HEK293 (cell line): ENCODE results near the gene GAL3ST1.

Source experiments
- CTCF ChIA-PET: fragments of 350-600 bp; formaldehyde crosslinking; extraction: SDS; loops from one replicate; lab custom pipeline; 2021; ENCODE audit warnings: antibody characterized with exemption; lab: Yijun Ruan, JAX
- POLR2A ChIA-PET: fragments of 300-600 bp; formaldehyde crosslinking; extraction: SDS; loops from one replicate; lab custom pipeline; 2020; ENCODE audit warnings: antibody characterized with exemption, inconsistent platforms; lab: Yijun Ruan, JAX
- H3K27ac ChIP-seq: fragments of 200-500 bp; sonication (Bioruptor generic); 2 replicates; pipeline ENCODE4 v1.5.1; 2014; ENCODE audit warnings: low read depth, low read length, control low read depth, inconsistent platforms; ENCODE audit errors: extremely low read depth
- H3K36me3 ChIP-seq, 2 experiments: fragments of 200-500 bp in 1 of 2; sonication (Bioruptor generic) in 1 of 2; 1 replicate in 1 of 2; 2 replicates in 1 of 2; pipeline ENCODE4 v1.5.1; 2014 to 2017; ENCODE audit warnings: inconsistent platforms in 2 of 2, low read length in 2 of 2; ENCODE audit not compliant: control insufficient read depth in 2 of 2, insufficient read depth in 1 of 2
- H3K4me1 ChIP-seq: fragments of 200-500 bp; sonication (Bioruptor generic); 2 replicates; pipeline ENCODE4 v1.5.1; 2014; ENCODE audit warnings: mild to moderate bottlenecking, low read length, inconsistent platforms; ENCODE audit not compliant: control insufficient read depth, insufficient read depth
- H3K4me3 ChIP-seq: 2 replicates; pipeline ENCODE4 v1.5.1; 2011; ENCODE audit warnings: low read depth, mild to moderate bottlenecking, control low read depth, low read length, moderate library complexity
- H3K9me3 ChIP-seq: fragments of 200-500 bp; sonication (Bioruptor generic); 2 replicates; pipeline ENCODE4 v1.5.1; 2014; ENCODE audit warnings: low read depth, low read length, inconsistent platforms; ENCODE audit not compliant: control insufficient read depth, insufficient read depth
- BCL11A ChIP-seq: fragments of 450-650 bp; formaldehyde crosslinking; IDR thresholded peaks from 2 replicates; pipeline ENCODE4 v1.5.1; 2016; ENCODE audit warnings: low read depth, missing biosample characterization, missing genetic modification characterization
- KLF10 ChIP-seq: fragments of 450-650 bp; IDR thresholded peaks from 2 replicates; pipeline ENCODE4 v1.5.1; 2018; ENCODE audit warnings: missing biosample characterization, mild to moderate bottlenecking, missing genetic modification characterization
- KLF9 ChIP-seq: fragments of 450-650 bp; formaldehyde crosslinking; IDR thresholded peaks from 2 replicates; pipeline ENCODE4 v1.5.1; 2016; ENCODE audit warnings: missing biosample characterization, missing genetic modification characterization, low read depth
- OSR2 ChIP-seq: fragments of 450-650 bp; formaldehyde crosslinking; IDR thresholded peaks from 2 replicates; pipeline ENCODE4 v1.5.1; 2016; ENCODE audit warnings: missing biosample characterization, missing genetic modification characterization
- PRDM1 ChIP-seq: fragments of 450-650 bp; formaldehyde crosslinking; IDR thresholded peaks from 2 replicates; pipeline ENCODE4; 2016; ENCODE audit warnings: missing biosample characterization, missing genetic modification characterization
- SP3 ChIP-seq: fragments of 450-650 bp; formaldehyde crosslinking; IDR thresholded peaks from 2 replicates; pipeline ENCODE4 v1.5.1; 2016; ENCODE audit warnings: missing biosample characterization, missing genetic modification characterization
- ZBTB20 ChIP-seq: fragments of 450-650 bp; formaldehyde crosslinking; IDR thresholded peaks from 2 replicates; pipeline ENCODE4 v1.5.1; 2016; ENCODE audit warnings: missing biosample characterization, missing genetic modification characterization
- ZNF112 ChIP-seq: fragments of 450-650 bp; formaldehyde crosslinking; IDR thresholded peaks from 2 replicates; pipeline ENCODE4 v1.5.0; 2017; ENCODE audit warnings: missing biosample characterization, missing genetic modification characterization
- ZNF121 ChIP-seq: fragments of 450-650 bp; formaldehyde crosslinking; IDR thresholded peaks from 2 replicates; pipeline ENCODE4 v1.5.1; 2016; ENCODE audit warnings: missing biosample characterization, missing genetic modification characterization
- ZNF133 ChIP-seq: fragments of 450-650 bp; formaldehyde crosslinking; IDR thresholded peaks from 2 replicates; pipeline ENCODE4 v1.5.1; 2016; ENCODE audit warnings: missing biosample characterization, missing genetic modification characterization
- ZNF155 ChIP-seq: fragments of 450-650 bp; formaldehyde crosslinking; IDR thresholded peaks from 2 replicates; pipeline ENCODE4 v1.5.1; 2016; ENCODE audit warnings: missing biosample characterization, missing genetic modification characterization
- ZNF18 ChIP-seq: fragments of 450-650 bp; formaldehyde crosslinking; IDR thresholded peaks from 2 replicates; pipeline ENCODE4 v1.5.1; 2016; ENCODE audit warnings: missing biosample characterization, missing genetic modification characterization
- ZNF341 ChIP-seq: fragments of 450-650 bp; formaldehyde crosslinking; IDR thresholded peaks from 2 replicates; pipeline ENCODE4; 2016; ENCODE audit warnings: low read depth, missing biosample characterization, missing genetic modification characterization
- ZNF514 ChIP-seq: fragments of 450-650 bp; formaldehyde crosslinking; IDR thresholded peaks from 2 replicates; pipeline ENCODE4 v1.5.1; 2016; ENCODE audit warnings: missing biosample characterization, missing genetic modification characterization
- ZNF561 ChIP-seq: fragments of 450-650 bp; IDR thresholded peaks from 2 replicates; pipeline ENCODE4 v1.5.1; 2018; ENCODE audit warnings: missing biosample characterization, missing genetic modification characterization, borderline replicate concordance
- ZNF654 ChIP-seq: fragments of 450-650 bp; formaldehyde crosslinking; IDR thresholded peaks from 2 replicates; pipeline ENCODE4 v1.5.1; 2016; ENCODE audit warnings: low read depth, missing biosample characterization, missing genetic modification characterization
- ZNF660 ChIP-seq: fragments of 450-650 bp; IDR thresholded peaks from 2 replicates; pipeline ENCODE4 v1.5.1; 2018; ENCODE audit warnings: missing biosample characterization, mild to moderate bottlenecking, missing genetic modification characterization
- ZNF701 ChIP-seq: fragments of 450-650 bp; formaldehyde crosslinking; IDR thresholded peaks from 2 replicates; pipeline ENCODE4 v1.5.1; 2016; ENCODE audit warnings: missing biosample characterization, missing genetic modification characterization
- ZNF837 ChIP-seq: fragments of 450-650 bp; formaldehyde crosslinking; IDR thresholded peaks from 2 replicates; pipeline ENCODE4 v1.5.1; 2016; ENCODE audit warnings: missing biosample characterization, missing genetic modification characterization
- ZSCAN16 ChIP-seq: fragments of 450-650 bp; formaldehyde crosslinking; IDR thresholded peaks from 2 replicates; pipeline ENCODE4 v1.5.1; 2016; ENCODE audit warnings: missing biosample characterization, missing genetic modification characterization
- TF ChIP-seq, protein P1 (sequence below): fragments of 450-650 bp; formaldehyde crosslinking; IDR thresholded peaks from 2 replicates; pipeline ENCODE4 v1.5.1; 2016; ENCODE audit warnings: missing biosample characterization, missing genetic modification characterization
- TF ChIP-seq, protein P2 (sequence below): fragments of 450-650 bp; formaldehyde crosslinking; IDR thresholded peaks from 2 replicates; pipeline ENCODE4 v1.5.1; 2016; ENCODE audit warnings: missing biosample characterization, missing genetic modification characterization

The GAL3ST1 gene

DNA sequence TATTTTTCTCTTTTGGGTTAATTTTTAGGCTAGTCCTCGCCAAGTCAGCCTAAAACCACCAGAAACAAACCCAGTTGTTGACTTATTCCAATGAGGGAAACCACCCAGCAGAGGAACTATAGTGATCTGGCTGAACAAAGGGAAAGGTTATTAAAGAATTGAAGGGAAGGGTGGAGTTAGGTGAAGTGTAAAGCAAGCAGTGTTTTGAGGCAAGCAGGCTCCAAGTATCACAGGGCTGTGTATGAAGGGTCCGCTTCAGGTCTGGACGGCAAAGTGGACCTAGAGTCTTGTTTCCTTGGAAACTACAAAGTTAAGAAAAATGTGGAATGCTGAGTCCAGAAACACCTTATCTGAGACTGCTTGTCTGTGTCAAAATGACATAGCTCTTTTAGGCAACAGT lies 29.3 kb upstream of the GAL3ST1 start:
- no peak for TF ChIP-seq OSR2 (tag by site-specific recombination)
- no peak for TF ChIP-seq KLF10
- no peak for TF ChIP-seq ZNF341
- TF ChIP-seq ZNF514 = no peak
- TF ChIP-seq ZNF133 (tag by site-specific recombination) = no peak
- TF ChIP-seq ZNF561 = no peak
- no peak for TF ChIP-seq ZNF155 (tag by site-specific recombination)
- TF ChIP-seq ZSCAN16 = no peak
- no peak for TF ChIP-seq ZBTB20 (tag by site-specific recombination)
- TF ChIP-seq, protein P1, sequence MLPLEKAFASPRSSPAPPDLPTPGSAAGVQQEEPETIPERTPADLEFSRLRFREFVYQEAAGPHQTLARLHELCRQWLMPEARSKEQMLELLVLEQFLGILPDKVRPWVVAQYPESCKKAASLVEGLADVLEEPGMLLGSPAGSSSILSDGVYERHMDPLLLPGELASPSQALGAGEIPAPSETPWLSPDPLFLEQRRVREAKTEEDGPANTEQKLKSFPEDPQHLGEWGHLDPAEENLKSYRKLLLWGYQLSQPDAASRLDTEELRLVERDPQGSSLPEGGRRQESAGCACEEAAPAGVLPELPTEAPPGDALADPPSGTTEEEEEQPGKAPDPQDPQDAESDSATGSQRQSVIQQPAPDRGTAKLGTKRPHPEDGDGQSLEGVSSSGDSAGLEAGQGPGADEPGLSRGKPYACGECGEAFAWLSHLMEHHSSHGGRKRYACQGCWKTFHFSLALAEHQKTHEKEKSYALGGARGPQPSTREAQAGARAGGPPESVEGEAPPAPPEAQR = no peak
- TF ChIP-seq ZNF837 (tag by site-specific recombination) = no peak
- no peak for TF ChIP-seq ZNF112 (tag by site-specific recombination)
- no peak for TF ChIP-seq BCL11A
- TF ChIP-seq, all 188 proteins: peak for 0
- Histone ChIP-seq H3K4me3 (no peak overlapping the region), H3K9me3 (no peaks in the 10 kb centered on the region), H3K4me1 (no peaks in the 10 kb centered on the region), H3K27ac (no peak overlapping the region), H3K36me3 (no peaks in the 10 kb centered on the region)
- ChIA-PET POLR2A (no interaction called here), CTCF (interaction anchor here (0.5 to 1.7 kb wide), 10 partner anchors 8 to 777 kb away, joined by 3 to 5 read pairs (median 3); no protein-coding TSS in a partner anchor)

DNA sequence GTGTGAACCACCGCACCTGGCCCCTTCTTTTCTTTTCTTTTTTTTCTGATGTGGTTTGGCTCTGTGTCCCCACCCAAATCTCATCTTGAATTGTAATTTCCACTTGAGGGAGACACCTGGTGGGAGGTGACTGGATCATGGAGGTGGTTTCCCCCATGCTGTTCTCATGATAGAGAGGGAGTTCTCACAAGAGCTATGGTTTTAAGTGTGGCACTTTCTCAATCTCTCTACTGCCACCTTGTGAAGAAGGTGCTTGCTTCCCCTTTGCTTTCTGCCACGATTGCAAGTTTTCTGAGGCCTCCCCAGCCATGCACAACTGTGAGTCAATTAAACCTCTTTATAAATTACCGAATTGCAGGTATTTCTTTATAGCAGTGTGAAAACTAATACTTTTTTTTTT lies 27.6 kb upstream of the GAL3ST1 start:
- Histone ChIP-seq H3K4me3 (no peak overlapping the region), H3K36me3 (no peaks in the 10 kb centered on the region), H3K9me3 (no peaks in the 10 kb centered on the region), H3K4me1 (no peaks in the 10 kb centered on the region), H3K27ac (no peak overlapping the region)
- CTCF ChIA-PET = interaction anchor here (0.6 to 1.6 kb wide), 6 partner anchors 8 to 316 kb away, joined by 3 to 12 read pairs (median 6); no protein-coding TSS in a partner anchor
- POLR2A ChIA-PET = interaction anchor here (0.6 kb wide), 1 partner anchor 40 kb away, joined by 10 read pairs; no protein-coding TSS in a partner anchor
- no peak for TF ChIP-seq ZNF701 (tag by site-specific recombination)
- peak; percentile 44 for TF ChIP-seq ZNF654 (tag by site-specific recombination)
- TF ChIP-seq KLF9 (tag by site-specific recombination) = no peak
- TF ChIP-seq ZNF133 (tag by site-specific recombination) = no peak
- peak; percentile 37; the same call in 1 of the 2 replicates for TF ChIP-seq PRDM1 (tag by site-specific recombination)
- no peak for TF ChIP-seq SP3 (tag by site-specific recombination)
- 0 out of 2 replicates have a peak, but pooled peaks have one; percentile 29 for TF ChIP-seq ZNF18 (tag by site-specific recombination)
- TF ChIP-seq ZNF121 = no peak
- TF ChIP-seq ZNF341 = peak; percentile 58; the same call in 1 of the 2 replicates
- TF ChIP-seq, all 188 proteins: peak for 4

- Histone ChIP-seq H3K4me1 (no peaks in the 10 kb centered on the region), H3K9me3 (no peaks in the 10 kb centered on the region)
- TF ChIP-seq ZNF660 (tag by site-specific recombination) = no peak
- TF ChIP-seq, protein P2, sequence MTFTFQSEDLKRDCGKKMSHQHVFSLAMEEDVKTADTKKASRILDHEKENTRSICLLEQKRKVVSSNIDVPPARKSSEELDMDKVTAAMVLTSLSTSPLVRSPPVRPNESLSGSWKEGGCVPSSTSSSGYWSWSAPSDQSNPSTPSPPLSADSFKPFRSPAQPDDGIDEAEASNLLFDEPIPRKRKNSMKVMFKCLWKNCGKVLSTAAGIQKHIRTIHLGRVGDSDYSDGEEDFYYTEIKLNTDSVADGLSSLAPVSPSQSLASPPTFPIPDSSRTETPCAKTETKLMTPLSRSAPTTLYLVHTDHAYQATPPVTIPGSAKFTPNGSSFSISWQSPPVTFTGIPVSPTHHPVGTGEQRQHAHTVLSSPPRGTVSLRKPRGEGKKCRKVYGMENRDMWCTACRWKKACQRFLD (tag by site-specific recombination) = no peak
- TF ChIP-seq, all 188 proteins: peak for 0
- no peak overlapping the region for H3K4me3 ChIP-seq
- no peak overlapping the region for H3K27ac ChIP-seq
- ChIA-PET POLR2A (interaction anchor here (0.6 kb wide), 1 partner anchor 40 kb away, joined by 10 read pairs; no protein-coding TSS in a partner anchor), CTCF (interaction anchor here (0.8 to 1.7 kb wide), 7 partner anchors 8 to 211 kb away, joined by 3 to 12 read pairs (median 7); no protein-coding TSS in a partner anchor)
- no peaks in the 10 kb centered on the region for H3K36me3 ChIP-seq
Measured at GRCh38 chr22:30601464-30601863, 27.0 kb upstream of the GAL3ST1 start.
